KBM-7 (cell line): Measurements from ENCODE around the gene SSBP4.

Source experiments
- DNase-seq: peaks from one replicate; pipeline ENCODE4 v3.0.0-alpha.2; 2015
- in situ Hi-C: fragments of 300-500 bp; cut with MboI; formaldehyde crosslinking; loops from 2 replicates; pipeline ENCODE4 v1.14.3; 2020; ENCODE audit warnings: low sequenced_read_pairs, low pct_unique_long_range_greater_than_20kb, mixed read lengths

The SSBP4 gene

GRCh38 chr19:18456279-18456678, 37.1 kb downstream of the SSBP4 start:
- in situ Hi-C loops: loop anchor here (25.0 kb wide), 1 partner anchor 406 kb away; no protein-coding TSS in a partner anchor

DNA sequence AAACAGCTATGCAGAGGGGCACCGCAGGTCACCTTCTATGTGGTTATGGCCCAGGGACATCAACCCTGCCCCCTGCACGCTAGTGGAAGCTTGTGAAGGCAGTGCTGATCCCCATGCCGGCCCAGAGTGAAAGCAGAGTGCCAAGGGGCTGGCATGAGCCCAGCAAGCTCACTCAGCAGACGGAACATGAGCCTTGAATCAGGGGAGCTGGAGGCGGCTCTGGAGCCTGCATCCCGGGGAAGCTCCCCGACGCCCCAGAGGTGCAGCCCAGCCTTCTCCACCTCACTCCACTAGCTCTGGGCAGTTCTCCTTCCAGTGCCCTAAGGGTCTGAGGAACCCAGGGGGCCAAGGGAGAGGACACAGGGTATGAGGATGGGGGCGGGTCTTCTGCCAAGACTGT, 37.8 kb downstream of the SSBP4 start:
- in situ Hi-C loops: loop anchor here (25.0 kb wide), 1 partner anchor 405 kb away; no protein-coding TSS in a partner anchor
- no peak for DNase-seq

More at GRCh38 chr19:18456279-18456678, 37.1 kb downstream of the SSBP4 start:
- no peak for DNase-seq

DNA sequence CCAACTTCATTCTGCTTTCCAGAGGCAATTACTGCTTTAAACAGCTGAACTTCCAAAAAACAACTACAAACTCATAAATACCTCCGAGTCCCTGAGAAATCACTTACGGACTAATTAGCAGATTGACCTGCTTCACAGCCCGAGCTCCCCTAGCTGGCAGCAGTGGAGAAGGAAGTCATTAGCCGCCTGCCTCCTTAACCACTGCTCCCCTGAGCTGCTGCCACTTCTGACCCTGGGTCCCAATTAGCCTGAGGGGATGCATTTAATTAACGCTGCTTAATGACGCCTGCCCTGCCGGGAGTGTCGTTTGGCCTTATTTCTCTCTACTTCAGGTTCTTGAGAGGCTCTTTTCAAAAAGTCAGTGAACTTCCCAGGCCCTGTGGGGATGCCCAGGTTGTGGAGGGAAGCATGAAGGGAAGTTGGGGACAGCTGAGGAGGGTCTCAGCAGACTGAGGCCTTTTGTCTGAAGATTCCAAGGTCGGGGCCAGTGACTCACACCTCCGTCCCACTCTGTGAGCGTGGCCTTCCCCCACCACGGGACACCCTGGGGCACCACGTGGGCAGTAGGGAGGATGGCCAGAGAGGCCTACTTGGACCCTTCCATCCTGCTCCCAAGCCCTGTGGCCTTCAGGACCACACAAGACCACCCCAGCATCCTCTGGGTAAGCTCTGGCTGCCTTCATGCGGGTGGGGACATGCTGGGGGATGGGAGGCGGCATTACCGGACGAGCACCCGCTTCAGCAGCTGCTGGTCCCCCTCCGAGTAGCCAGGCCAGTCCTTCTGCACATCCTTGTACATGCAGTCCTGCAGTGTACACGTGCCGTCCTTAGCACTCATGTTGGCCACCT, 38.5 kb downstream of the SSBP4 start:
- in situ Hi-C loops: loop anchor here (25.0 kb wide), 1 partner anchor 405 kb away; no protein-coding TSS in a partner anchor
- no peak for DNase-seq

GRCh38 chr19:18460900-18461299, 41.7 kb downstream of the SSBP4 start:
- no peak for DNase-seq
- in situ Hi-C loops: loop anchor here (25.0 kb wide), 1 partner anchor 401 kb away; no protein-coding TSS in a partner anchor

DNA sequence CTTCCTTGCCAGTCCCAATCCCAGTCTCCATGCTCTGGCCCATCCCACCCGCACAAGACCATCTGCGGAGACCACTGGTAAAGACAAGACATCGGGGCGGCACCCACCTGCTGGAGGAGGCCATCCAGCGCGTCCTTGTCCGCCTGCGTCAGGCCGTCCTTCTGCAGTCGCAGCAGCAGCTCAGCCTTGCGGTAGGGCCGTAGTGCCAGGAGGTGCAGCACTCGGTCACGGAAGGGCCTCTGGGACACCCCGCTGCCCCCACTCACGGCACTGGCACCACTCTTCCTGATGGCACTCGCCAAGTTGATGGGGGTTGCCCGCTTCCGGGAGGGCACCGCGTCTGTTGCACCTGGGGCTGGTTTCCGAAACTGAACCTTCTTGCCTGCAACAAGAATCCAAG, 42.3 kb downstream of the SSBP4 start:
- no peak for DNase-seq
- in situ Hi-C loops: loop anchor here (25.0 kb wide), 1 partner anchor 401 kb away; no protein-coding TSS in a partner anchor

DNA sequence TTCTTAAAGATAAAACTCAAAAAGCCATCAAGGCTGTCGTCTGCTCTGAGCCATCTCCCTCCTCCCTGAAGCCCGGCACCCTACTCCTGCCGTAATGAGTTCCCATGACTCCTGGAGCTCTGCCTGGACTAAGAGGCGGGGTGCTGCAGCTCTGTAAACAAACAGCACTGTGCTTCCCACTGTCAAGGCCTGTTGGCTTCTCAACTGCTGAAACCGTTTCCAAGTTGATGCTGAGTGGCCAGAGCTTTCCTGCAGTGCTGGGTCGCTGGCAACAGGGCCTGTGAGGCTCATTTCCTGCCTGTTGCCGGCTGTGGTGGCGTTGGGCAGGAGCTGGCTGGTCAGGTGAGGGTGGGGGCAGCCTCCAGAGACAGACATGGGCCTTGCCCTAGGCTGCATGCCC, 45.4 kb downstream of the SSBP4 start:
- in situ Hi-C loops: loop anchor here (25.0 kb wide), 1 partner anchor 398 kb away; no protein-coding TSS in a partner anchor
- no peak for DNase-seq

DNA sequence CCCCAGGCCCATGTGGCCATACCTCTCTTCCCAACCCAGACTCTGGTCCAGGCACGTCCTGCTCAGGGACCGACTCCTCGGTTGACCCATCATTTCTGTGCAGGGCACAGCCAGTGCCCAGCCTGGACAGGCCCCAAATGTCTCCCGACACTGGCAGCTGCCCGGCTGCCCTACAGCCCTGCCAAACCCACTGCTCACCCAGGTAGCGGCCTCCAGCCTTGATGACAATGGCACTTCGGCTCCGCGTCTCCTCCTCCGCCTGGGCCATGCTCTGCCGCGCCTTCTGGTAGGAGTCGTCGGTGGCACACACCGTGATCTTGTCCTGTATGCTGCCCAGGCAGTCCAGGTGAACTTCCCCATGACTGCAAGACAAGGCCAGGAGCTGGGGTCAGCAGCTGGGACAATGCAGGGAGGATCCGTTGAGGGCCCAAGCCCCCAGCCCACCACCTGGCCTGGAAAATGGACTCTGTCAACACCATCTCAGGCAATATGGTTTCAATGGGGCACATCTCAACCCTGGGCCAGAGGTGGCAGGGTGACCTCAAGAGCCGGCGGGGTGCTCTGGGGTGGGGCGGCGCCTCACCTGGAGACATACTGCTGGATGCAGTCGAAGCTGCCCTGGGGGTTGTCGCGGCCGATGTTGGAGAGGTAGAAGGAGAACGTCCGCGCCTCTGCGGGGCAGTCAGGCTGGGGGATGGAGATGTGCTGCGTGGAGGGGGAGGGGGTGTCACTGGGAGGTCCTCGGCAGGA, 46.2 kb downstream of the SSBP4 start:
- DNase-seq: no peak
- in situ Hi-C loops: loop anchor here (25.0 kb wide), 1 partner anchor 397 kb away; no protein-coding TSS in a partner anchor

DNA sequence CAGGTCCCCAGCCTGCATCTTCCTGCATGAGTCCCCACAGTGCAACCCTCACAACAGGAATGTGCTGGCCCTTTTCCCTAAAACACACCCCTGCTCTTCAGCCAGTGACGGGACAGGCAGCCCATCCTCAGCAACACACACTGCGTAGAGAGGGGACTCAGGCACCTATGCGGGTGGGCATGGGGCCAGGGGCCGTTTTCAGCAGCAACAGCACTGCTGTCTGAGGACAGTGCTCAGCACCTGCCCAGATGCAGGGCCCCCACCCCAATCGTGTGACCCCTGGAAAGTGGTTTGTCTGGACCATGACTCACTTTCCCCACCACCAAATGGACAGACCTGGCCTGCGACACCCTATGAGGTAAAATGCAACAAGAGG, 46.8 kb downstream of the SSBP4 start:
- in situ Hi-C loops: loop anchor here (25.0 kb wide), 1 partner anchor 396 kb away; no protein-coding TSS in a partner anchor
- no peak for DNase-seq

- DNase-seq: no peak
- in situ Hi-C loops: loop anchor here (25.0 kb wide), 1 partner anchor 396 kb away; no protein-coding TSS in a partner anchor
Measured at GRCh38 chr19:18466354-18466753, 47.2 kb downstream of the SSBP4 start.

GRCh38 chr19:18467978-18468377, 48.8 kb downstream of the SSBP4 start:
- in situ Hi-C loops: loop anchor here (25.0 kb wide), 1 partner anchor 394 kb away; no protein-coding TSS in a partner anchor

GRCh38 chr19:18468517-18468916, 49.3 kb downstream of the SSBP4 start:
- in situ Hi-C loops: loop anchor here (25.0 kb wide), 1 partner anchor 394 kb away; no protein-coding TSS in a partner anchor
- no peak for DNase-seq

More at GRCh38 chr19:18467978-18468377, 48.8 kb downstream of the SSBP4 start:
- DNase-seq: no peak

DNA sequence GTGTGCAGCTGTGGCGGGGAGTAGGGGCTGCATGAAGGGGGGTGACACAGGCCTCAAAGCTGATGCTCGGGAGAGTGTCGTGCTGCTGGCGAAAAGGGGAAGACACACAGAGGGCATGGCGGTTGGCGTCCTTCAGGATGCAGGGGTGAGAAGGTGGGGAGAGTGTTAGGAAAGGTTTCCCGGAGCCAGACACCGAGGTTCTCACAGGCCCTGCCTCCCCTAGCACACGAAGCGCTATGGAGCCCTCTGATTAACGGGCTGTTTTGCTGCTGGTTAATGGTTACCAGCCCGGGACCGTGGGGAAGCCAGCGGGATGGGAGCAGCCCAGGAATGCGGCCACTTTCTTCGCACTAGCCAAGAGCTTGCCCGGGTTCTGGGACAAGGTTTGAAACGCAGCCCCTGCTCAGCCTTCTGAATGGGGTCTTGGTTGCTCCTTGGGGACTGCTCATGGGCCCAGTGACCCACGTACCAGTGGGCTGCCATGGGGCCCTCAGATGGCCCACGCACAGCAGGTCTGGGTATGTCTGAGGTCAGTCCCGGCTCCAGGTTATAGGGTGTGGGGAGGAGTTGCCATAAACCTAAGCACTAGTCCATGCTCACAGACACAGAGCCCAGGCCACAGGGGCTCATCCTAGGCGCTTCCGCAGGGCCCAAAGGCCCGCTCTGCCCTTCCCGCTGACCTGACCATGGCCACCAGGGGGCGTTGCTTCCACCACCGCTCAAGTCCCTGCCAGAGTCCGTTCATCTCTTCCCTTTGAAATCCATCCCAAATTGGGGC, 50.1 kb downstream of the SSBP4 start:
- DNase-seq: peak; percentile 78
- in situ Hi-C loops: loop anchor here (25.0 kb wide), 1 partner anchor 393 kb away; no protein-coding TSS in a partner anchor

- DNase-seq: no peak
- in situ Hi-C loops: loop anchor here (25.0 kb wide), 1 partner anchor 392 kb away; no protein-coding TSS in a partner anchor
Measured at GRCh38 chr19:18470787-18471186, 51.6 kb downstream of the SSBP4 start.

GRCh38 chr19:18473003-18473705, 54.0 kb downstream of the SSBP4 start:
- DNase-seq: no peak
- in situ Hi-C loops: loop anchor here (25.0 kb wide), 1 partner anchor 389 kb away; no protein-coding TSS in a partner anchor

DNA sequence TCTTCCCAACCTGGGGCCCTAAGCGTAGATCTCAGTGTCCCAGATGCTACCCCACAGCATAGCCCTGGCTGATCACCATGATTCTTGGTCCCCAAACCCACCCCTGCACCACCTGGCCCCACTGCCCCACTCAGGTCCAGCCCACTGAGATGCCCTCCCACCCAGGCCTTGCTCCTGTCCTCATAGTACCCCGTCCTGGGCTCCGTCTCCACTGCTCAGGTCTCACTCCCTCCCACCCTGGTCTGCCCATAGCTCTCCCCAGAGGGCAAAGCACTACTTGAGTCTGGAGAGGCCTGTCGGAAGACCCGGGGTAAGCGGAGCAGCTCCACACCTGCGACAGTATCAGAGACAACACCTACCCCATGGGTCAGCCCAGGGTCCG, 54.5 kb downstream of the SSBP4 start:
- DNase-seq: no peak
- in situ Hi-C loops: loop anchor here (25.0 kb wide), 1 partner anchor 389 kb away; no protein-coding TSS in a partner anchor

DNA sequence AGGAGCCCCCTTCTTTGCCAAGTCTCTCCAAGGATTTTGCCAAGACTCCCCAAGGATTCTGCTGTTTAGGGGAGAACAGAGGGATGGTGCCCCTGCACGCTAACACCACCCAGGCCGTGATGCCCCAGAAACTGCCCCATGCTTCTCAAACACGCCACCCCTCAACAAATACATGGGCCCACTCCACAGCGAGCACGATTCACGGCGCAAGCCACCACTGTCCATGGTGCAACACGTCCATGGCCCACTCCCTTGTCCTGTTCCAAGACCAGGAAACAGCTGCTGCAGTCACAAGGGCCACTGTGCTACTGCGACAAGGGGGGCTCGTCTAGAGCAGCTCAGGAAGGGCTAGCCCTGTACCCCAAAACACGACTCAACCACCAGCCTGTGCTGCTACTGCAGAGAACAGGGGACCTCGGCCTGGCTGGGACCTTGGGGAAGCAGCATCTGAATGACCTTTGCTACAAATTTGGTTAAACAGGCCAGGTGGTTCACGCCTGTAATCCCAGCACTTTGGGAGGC, 55.2 kb downstream of the SSBP4 start:
- DNase-seq: no peak
- in situ Hi-C loops: loop anchor here (25.0 kb wide), 1 partner anchor 388 kb away; no protein-coding TSS in a partner anchor

GRCh38 chr19:18475004-18475453, 55.8 kb downstream of the SSBP4 start:
- DNase-seq: no peak
- in situ Hi-C loops: no loop called here
